Limb (tissue), 2 donors: ENCODE measurements around the gene FCRL3.

ENCODE experiments used
- DNase-seq, 2 donors: peaks; one replicate each; pipeline ENCODE4 v3.0.0-alpha.2; 2016; ENCODE audit errors: extremely low spot score in 2 of 2

Gene FCRL3

DNA sequence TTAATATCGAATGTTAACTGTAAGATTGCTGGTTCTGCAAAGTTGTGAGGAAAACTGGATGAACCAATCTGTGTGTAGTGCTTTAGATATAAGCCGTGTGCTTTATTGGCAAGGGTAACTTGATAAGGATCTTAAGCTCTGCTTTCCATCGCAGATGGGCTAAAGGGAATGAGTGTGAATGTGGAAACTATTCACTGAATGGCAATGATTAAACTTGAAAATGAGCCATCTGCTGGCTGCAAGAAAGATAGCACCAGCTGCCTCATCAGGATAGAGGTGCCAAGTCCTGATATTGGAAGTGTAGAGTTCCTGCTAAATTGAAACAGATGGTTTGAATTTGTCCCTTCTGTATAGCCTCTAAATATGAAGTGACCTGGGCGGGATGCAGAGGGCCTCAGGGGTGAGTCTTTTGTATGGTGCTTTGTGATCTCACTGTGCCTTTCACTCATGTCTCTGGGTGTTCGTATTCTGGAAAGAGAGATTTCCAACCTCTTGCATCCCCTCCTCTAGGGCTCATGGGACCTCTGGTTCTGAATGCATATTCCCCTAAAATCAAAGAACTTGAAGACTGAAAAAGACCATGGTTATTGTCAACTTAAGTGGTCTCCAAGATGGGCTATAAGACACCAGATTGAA lies 9.2 kb downstream of the FCRL3 start:
- DNase-seq: peak in 1 of 2 donors; percentile 31

DNA sequence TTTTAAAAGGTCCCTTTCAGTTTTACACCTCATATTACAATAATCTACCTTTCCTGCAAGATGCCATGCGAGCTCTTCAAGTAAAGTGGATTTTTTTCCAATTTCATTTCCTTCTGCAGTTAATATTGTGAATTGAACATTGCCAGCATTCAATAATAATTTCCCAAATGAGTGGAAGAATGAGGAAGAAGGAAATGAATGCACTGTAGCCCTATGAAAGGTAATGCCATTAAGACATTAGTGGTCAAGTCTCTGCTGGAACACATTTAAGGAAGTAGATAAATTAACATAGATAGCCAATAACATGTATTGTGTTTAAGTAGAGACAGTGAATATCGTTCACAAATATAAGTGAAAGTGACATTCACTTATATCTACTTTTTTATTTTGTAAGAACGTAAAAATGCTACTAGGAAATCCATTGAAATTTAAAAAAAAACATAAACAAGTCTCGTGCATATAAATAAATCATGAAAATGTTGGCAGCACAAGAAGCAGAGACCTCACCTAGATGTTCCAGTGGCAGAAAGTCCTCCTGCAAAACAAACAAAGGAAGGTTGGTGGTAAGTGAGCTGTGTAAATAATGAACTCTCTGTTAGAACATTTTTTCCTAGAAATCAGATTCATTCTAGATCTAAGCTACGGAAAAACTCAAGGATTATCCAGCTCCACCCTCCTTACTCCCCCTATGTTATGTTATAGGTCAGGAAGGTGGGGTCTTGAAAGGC lies 17.7 kb downstream of the FCRL3 start:
- DNase-seq: no peak

DNA sequence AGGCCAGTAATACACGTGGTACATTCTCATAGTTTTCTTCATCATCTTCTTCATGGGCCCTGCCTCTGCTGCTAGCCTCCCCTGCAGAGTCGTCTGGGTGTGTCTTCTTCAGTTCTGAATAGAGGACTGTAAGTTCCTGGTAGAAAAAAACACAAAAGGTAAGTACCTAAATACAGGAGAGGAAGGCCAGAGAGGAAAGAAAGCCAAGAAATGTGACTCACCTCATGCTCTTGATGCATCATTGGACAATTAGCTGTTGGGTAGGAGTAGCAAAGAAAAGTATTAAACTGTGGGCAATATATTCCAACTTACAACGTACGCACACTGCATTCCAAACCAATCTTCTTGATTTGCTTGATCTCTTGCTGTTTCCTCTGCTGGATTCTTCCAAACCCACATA lies 21.8 kb downstream of the FCRL3 start:
- DNase-seq: no peak

DNA sequence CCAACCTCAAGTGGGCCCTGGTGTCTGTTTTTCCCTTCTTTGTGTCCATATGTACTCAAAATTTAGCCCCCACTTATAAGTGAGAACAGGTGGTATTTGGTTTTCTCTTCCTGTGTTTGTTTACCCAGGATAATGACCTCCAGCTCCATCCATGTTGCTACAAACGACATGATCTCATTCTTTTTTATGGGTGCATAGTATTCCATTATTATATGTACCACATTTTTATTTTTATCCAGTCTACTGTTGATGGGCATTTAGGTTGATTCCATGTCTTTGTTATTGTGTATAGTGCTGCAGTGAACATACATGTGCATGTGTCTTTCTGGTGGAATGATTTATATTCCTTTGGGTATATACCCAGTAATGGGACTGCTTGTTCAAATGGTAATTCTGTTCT lies 27.6 kb downstream of the FCRL3 start:
- no peak for DNase-seq

DNA sequence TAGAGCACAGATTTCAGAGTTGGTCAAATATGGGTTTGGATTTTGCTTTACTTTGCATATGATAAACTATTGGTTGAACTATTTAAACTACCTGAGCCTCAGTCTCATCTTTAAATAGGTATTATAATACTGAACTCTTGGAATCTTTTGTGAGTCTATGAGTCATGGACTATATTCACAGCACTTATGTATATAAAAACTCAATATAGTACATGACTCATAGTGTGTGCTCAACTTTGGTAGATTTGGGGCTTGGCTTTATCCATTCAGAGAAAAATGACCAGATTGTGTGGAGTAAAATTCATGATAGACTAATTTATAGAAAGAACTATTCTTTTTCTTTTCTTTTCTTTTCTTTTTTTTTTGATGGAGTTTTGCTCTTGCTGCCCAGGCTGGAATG lies 28.7 kb downstream of the FCRL3 start:
- no peak for DNase-seq

DNA sequence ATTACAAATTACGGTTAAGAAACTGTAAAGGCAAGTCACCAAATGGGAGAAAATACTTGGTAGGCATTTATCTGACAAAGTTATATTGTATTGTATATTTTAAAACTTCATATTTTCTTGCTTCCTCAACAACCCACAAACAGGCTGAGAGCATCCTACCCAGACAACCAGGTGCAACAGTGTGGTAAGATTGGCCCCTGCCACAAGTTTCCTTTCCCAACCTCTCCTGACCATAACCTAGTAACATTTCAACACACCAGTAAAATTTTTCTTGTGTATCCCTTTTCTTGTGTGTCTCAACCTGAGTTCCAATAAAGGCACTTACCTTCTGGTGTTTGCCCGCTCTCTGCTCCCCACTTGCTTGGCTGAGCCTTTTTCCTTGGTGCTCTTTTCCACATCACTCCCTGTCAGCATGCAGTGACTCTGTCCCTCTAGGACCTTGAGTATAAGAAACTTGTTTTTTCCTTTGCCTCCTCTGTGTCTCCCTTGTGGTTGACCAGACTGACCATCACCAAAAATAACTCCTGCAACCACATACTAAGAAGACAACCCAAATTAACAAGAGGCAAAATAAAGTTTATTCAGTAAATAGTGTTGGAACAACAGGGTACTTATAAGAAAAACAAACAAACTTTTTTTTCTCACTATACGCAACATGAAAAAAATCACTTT lies 40.9 kb downstream of the FCRL3 start:
- DNase-seq: no peak

DNA sequence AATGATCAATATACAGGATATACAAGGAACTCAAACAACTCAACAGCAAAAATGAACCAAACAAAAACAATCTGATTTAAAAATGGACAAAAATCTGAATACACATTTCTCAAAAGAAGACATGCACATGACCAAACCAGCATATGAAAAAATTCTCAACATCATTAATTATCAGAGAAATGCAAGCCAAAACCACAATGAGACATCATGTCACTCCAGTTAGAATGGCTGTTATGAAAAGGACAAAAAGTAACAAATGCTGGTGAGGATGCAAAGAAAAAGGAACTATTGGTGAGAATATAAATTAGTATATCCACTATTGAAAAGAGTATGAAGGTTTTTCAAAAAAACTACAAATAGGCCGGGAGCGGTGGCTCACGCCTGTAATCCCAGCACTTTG lies 42.0 kb downstream of the FCRL3 start:
- DNase-seq: no peak

DNA sequence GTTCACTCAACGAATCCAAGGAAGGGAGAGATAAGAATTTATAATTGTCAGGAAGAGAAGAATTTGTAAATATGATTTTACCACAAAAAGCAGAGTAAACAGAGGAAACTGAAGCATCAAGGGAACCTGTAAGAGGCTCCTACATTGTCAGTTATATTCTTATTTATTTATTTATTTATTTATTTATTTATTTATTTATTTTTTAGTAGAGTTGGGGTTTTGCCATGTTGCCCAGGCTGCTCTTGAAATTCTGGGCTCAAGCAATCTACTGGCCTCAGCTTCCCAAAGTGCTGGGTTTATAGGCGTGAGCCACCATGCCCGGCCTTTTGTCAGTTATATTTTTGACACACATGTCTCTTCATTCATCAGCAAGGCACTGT lies 47.1 kb downstream of the FCRL3 start:
- no peak for DNase-seq

DNA sequence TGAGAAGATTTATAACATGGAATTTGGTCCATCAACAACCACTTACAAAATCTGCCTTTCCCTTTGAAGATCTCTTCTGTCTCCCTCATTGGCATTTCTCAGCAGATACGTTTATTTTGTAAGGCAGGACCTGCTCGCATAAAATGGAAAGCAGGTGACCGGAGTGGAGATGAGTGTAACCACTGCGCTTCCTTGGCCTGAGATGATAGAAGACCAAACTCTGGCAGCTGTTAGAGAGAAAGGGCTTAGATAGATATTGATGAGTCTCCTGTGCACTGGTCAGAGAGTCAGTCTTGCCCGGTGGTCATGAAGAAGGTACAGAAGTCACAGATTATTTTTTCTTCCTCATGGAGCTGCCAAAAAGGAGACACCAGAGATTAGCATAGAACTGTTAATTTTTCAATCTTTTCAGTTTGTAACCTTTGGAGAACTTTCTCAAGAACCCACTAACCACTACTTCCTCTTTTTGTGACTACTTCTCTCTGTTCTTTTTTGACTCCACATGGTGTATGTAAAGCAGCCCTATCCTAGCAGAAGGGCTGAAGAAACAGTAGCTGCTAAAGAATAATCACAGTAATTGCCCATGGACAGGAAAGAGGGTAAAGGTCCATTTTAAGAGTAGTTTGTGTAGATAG lies 47.6 kb downstream of the FCRL3 start:
- DNase-seq: no peak

DNA sequence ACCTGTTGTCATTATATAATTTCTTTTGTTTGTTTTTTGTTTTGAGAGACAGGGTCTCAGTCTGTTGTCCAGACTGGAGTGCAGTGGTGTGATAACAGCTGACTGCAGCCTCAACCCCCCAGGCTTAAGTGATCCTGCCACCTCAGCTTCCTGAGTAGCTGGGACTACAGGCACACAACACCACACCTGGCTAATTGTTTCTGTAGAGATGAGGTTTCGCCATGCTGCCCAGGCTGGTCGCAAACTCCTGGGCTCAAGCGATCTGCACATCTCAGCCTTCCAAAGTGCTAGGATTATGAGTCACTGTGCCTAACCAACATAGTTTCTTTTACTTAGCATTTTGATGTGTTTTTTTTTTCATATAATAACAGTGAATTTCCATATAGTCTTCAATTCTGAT lies 52.3 kb downstream of the FCRL3 start:
- no peak for DNase-seq

DNA sequence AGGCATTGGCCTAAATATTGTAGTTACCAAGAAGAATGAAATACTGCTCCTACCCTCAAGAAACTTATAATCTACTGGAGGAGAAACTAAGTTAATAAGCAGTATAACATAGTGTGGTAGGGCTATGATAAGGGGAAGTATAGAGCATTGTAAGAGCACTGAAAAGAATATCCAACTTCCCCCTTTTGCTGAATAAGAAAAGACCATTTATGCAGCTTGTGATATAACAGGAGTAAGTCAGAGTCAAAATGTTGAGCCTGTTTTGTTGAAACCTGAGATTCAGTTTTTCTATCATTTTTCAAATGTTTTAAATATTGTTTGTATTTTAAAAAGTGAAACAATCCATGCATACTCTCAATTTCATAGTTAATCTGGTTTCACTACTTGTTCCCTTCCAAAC lies 54.4 kb downstream of the FCRL3 start:
- no peak for DNase-seq

DNA sequence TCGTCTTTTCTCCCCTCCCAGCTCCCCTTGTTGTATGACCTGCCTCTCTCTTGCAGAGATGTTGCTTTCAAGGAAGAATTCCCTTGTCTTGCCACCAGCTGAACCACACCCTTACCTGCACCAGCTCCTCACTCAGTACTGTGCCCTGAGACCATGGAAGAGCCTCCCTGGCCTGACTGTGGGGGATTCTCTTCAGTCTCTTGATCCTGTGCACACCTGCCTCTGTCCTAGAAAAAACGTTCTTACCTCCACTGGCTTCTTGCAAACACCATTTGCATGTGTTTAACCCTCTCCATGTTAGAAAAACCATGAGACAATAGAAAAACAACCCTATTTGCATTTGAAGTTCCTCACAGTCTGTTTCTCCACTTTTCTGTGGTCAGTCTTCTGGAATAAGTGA lies 59.4 kb downstream of the FCRL3 start:
- no peak for DNase-seq

DNA sequence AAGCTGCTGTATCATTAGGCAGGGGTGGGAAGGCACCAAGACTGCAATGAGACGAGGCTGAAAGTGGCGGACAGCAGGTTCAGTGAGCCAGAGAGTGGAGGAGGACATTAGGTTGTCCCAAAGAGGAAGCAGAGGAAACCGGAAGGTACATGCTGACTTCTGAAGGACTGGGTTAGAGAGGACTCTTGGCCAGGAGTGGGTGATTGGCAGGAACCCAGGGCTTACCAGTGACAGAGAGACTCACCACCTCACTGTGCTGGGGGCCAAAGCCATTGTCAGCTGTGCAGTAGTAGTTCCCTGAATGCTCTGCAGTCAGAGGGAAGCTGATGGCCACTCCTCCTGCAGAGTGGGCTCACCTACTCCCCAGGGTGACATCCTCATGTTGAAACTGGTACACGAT lies 60.8 kb downstream of the FCRL3 start:
- DNase-seq: no peak

DNA sequence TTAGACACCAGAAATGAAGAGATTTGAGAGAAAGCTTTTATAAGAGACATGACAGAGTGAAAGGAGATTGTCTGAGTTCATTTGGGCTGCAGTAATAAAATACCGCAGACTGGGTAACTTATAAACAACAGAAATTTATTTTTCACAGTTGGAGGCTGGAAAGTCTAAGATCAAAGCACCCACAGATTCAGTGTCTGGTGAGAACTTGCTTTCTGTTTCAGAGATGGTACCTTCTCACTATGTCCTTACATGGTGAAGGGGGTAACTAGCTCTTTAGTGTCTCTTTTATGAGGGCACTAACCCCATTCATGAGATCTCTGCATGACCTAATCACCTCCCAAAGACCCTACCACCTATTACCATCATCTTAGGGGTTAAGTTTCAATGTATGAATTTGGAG lies 71.8 kb downstream of the FCRL3 start:
- no peak for DNase-seq
